Gastrocnemius medialis (tissue), 4 donors: ENCODE measurements around the gene ESAM. TPM values are rescaled to one million over a fixed set of nuclear protein-coding genes. Genes with fewer than 3 reads are reported as not detected.
A peak's percentile ranks its signal among the peaks of the same experiment; 100 is the strongest.

Experiments used
- ATAC-seq, 2 donors: fragments of 150-250 bp; one replicate each; pipeline ENCODE4 v1.9.1; 2016
- DNase-seq, 2 donors: peaks; one replicate each; pipeline ENCODE4 v3.0.0-alpha.2; 2019
- H3K27ac ChIP-seq, 4 donors: fragments of 200-600 bp; sonication (generic); 1 replicate in 1 of 4; 2 replicates in 3 of 4; pipeline ENCODE4 v1.5.1; 2016 to 2018; ENCODE audit warnings: mild to moderate bottlenecking in 2 of 4, moderate library complexity in 1 of 4
- H3K27me3 ChIP-seq, 3 donors: fragments of 200-600 bp; sonication (generic) in 2 of 3; 1 replicate in 1 of 3; 2 replicates in 2 of 3; pipeline versions ENCODE4 v1.5.1 to v1.6.0; 2016 to 2019; ENCODE audit warnings: mild to moderate bottlenecking in 1 of 3, moderate library complexity in 1 of 3
- H3K36me3 ChIP-seq, 2 donors: fragments of 200-600 bp; sonication (generic) in 1 of 2; one replicate each; pipeline ENCODE4 v1.5.1; 2017 to 2018
- H3K4me1 ChIP-seq, 2 donors: fragments of 200-600 bp; sonication (generic) in 1 of 2; one replicate each; pipeline ENCODE4 v1.5.1; 2016 to 2017; ENCODE audit warnings: mild to moderate bottlenecking in 2 of 2
- H3K4me3 ChIP-seq, 4 donors: fragments of 200-600 bp; sonication (generic) in 3 of 4; 1 replicate in 1 of 4; 2 replicates in 3 of 4; pipeline ENCODE4 v1.5.1; 2016 to 2019; ENCODE audit warnings: mild to moderate bottlenecking in 2 of 4
- H3K9me3 ChIP-seq, 3 donors: fragments of 200-600 bp; sonication (generic) in 2 of 3; 1 replicate in 1 of 3; 2 replicates in 2 of 3; pipeline ENCODE4 v1.5.1; 2016 to 2019
- POLR2A ChIP-seq, 2 donors: fragments of 450-650 bp; IDR thresholded peaks; one replicate each; pipeline ENCODE4 v1.6.1; 2017; ENCODE audit warnings: antibody characterized with exemption in 2 of 2, mild to moderate bottlenecking in 2 of 2, moderate library complexity in 2 of 2
- in situ Hi-C, 4 donors: fragments of 200-750 bp; cut with MboI; loops; one replicate each; pipeline versions ENCODE4 v1.15.0 to v1.8.0; 2017; ENCODE audit warnings: low sequenced_read_pairs in 4 of 4
- intact Hi-C: fragments of 100-400 bp; cut with DNase I; formaldehyde crosslinking; loops from one replicate; pipeline ENCODE4 v1.15.1; 2023; ENCODE audit warnings: low total_unique reads
- total RNA-seq, 4 donors: library from RNA; depleted of rRNA; stranded (reverse); fragments of >200 nt; gene quantifications; one replicate each; pipeline versions ENCODE4 v1.1.0 to v1.2.3, GENCODE V29; 2016
- TF ChIP-seq, protein P1 (sequence below), 5 experiments: fragments of 450-650 bp in 3 of 5; fragments of 200-600 bp in 2 of 5; sonication (generic) in 2 of 5; IDR thresholded peaks in 4 of 5; conservative IDR thresholded peaks in 1 of 5; 1 replicate in 4 of 5; 2 replicates in 1 of 5; pipeline ENCODE4 v1.5.1; 2016 to 2019; ENCODE audit warnings: antibody characterized with exemption in 5 of 5, mild to moderate bottlenecking in 3 of 5, moderate library complexity in 3 of 5

The ESAM gene
- total RNA-seq, 4 donors from 2014 or later: 20.0 to 30.1 (median 27.5) TPM

DNA sequence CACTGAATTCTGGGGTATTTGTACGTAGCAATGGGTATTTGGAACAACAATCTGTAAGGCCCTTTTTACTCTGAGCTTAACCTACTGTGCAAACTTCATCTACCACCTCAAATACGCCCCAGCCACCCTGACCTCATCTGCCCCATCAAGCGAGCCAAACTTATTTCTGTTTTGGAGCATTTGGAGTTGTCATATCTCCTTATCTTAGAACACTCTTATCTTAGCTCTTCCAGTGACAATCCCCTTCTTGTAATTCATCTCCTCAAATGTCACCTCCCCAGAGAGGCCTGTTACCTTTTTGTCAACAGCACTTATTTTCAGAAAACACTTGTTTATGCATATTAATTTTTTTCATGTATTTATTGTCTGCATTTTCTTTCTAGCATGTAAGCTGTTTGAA is 42.8 kb upstream of the ESAM start:
- H3K4me1 ChIP-seq: peaks cover 7 to 8% of the 10 kb centered on the region in 2 donors
- no peak for DNase-seq
- H3K9me3 ChIP-seq: no peaks in the 10 kb centered on the region
- intact Hi-C loops (loop anchor here (5.0 kb wide), 3 partner anchors 43 to 183 kb away; partner anchors contain the start of genes CCDC15, ESAM and TBRG1), in situ Hi-C loops (no loop called here)
- H3K27me3 ChIP-seq: no peaks in the 10 kb centered on the region
- H3K4me3 ChIP-seq: no peak overlapping the region
- no peak overlapping the region for H3K27ac ChIP-seq
- peaks cover 0 to 20% of the 10 kb centered on the region in 2 donors for H3K36me3 ChIP-seq
- no peak for TF ChIP-seq POLR2A (IDR thresholded peaks at IDR 0.05)
- TF ChIP-seq, protein P1, sequence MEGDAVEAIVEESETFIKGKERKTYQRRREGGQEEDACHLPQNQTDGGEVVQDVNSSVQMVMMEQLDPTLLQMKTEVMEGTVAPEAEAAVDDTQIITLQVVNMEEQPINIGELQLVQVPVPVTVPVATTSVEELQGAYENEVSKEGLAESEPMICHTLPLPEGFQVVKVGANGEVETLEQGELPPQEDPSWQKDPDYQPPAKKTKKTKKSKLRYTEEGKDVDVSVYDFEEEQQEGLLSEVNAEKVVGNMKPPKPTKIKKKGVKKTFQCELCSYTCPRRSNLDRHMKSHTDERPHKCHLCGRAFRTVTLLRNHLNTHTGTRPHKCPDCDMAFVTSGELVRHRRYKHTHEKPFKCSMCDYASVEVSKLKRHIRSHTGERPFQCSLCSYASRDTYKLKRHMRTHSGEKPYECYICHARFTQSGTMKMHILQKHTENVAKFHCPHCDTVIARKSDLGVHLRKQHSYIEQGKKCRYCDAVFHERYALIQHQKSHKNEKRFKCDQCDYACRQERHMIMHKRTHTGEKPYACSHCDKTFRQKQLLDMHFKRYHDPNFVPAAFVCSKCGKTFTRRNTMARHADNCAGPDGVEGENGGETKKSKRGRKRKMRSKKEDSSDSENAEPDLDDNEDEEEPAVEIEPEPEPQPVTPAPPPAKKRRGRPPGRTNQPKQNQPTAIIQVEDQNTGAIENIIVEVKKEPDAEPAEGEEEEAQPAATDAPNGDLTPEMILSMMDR (IDR thresholded peaks at IDR 0.05 in 4 of 5, conservative IDR thresholded peaks at IDR 0.05 in 1 of 5): no peak
- no peak for ATAC-seq

DNA sequence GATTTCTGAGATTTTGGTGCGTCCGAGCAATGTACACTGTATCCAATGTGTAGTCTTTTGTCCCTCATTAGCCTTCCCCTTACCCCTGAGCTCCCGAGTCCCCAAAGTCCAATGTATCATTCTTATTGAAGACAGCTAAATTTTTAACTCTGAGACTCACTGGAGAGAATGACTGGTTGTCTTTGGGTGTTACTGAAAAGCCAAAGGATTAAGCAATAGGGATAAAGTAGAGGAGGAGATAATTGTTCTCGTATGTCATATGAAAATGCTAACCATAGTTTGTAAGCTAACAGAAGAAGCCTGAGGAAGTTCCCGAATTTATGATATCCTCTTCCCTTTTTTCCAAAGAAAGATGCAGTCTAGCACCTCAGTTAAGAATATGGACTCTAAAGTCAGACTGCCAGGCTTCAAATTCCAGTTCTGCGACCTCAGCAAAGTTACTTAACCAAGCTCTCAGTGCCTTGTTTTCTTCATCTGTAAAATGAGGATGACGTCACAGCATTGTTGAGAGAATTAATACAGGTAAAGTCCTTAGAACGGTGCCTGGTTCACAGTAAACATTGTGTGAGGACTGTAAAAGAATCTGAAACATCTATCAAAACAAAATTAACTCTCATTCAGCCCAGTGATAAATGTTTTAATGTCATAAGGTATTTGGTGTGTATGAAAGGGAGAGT is 39.7 kb upstream of the ESAM start:
- intact Hi-C loops: loop anchor here (2.0 to 5.0 kb wide), 4 partner anchors 35 to 179 kb away; partner anchors contain the start of genes CCDC15, ESAM and TBRG1
- H3K4me1 ChIP-seq: peaks cover 26 to 28% of the 10 kb centered on the region in 2 donors
- no peaks in the 10 kb centered on the region for H3K27me3 ChIP-seq
- TF ChIP-seq POLR2A (IDR thresholded peaks at IDR 0.05): no peak
- TF ChIP-seq, protein P1 (IDR thresholded peaks at IDR 0.05 in 4 of 5, conservative IDR thresholded peaks at IDR 0.05 in 1 of 5): no peak
- H3K4me3 ChIP-seq: peak overlapping the region in 1 of 4 donors; percentile 82
- H3K27ac ChIP-seq: no peak overlapping the region
- ATAC-seq (no peak), DNase-seq (no peak)
- peaks cover 0 to 10% of the 10 kb centered on the region in 2 donors for H3K36me3 ChIP-seq
- no peaks in the 10 kb centered on the region for H3K9me3 ChIP-seq
- in situ Hi-C loops: no loop called here

DNA sequence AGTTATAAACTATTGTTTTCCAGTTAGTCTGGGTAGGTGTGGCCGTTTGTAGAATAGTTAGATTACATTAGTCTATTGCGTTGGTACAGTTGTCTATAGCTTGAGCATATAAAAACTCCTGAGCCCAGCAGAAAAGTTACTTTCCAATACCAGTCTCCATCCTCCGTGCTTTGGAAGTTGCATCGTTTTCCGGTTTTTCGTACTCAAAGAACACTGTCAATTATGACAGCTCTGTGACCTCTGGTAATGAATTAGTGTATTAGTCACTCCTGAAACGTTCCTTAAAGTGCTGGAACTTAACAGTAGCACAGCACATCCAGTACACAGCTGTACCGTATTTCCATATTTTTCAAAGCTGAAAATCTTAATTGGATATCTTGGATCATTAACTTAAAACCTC is 38.9 kb upstream of the ESAM start:
- TF ChIP-seq, protein P1 (IDR thresholded peaks at IDR 0.05 in 4 of 5, conservative IDR thresholded peaks at IDR 0.05 in 1 of 5): no peak
- TF ChIP-seq POLR2A (IDR thresholded peaks at IDR 0.05): no peak
- H3K27ac ChIP-seq: peak overlapping the region; percentile 87 to 99 (median 94)
- peak; percentile 3 to 13 for ATAC-seq

DNA sequence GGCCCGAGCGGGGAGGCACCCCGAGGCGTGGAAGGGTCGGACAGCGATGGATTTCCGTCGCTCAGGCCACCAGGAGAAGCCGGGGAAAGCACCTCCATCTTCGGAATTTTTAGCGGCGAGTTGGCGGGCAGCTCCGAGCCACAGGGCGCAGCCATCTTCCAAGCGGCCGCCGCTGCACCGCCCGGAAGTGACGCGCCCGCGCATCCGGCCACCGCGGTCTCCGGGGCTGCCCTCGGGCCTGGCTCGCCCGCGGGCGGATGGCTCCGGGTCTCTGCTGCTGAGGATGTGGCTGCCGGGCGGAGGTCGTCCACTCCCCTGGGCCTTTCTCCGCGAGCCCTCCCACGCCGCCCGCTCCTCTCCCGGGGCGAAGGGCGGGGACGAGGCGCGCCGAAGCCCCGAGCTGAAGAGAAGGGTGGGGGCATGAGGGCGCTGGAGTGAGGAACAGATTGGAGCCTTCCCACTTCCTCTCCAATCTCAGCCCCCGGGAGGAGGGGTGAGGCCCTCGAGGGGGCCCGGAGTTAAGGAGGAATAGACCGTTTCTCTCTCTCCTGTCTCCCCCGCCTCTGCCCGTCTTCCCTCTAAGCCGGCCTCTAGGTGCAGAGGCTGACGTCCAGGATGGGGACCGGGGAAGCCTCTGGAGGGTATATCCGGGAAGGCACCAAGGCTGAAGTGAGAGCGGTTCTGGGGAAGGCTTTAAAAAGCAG is 38.3 kb upstream of the ESAM start, which contains the start of gene MSANTD2:
Gene MSANTD2 (minus strand): TSS at position 181 of the 704 bp plus-strand sequence. CDS start 26 bp downstream, at position 155.
- Histone ChIP-seq H3K27ac (peak within 1 kb of the TSS; percentile 87 to 99 (median 94)), H3K4me3 (peak within 1 kb of the TSS; percentile 58 to 91 (median 86)), H3K36me3 (peaks cover 0 to 2% of the 10 kb centered on the region in 2 donors), H3K9me3 (no peaks in the 10 kb centered on the region), H3K27me3 (no peaks in the 10 kb centered on the region), H3K4me1 (peaks cover 26 to 28% of the 10 kb centered on the region in 2 donors)
- in situ Hi-C loops (no loop called here), intact Hi-C loops (loop anchor here (2.0 to 5.0 kb wide), 4 partner anchors 36 to 178 kb away; partner anchors contain the start of genes CCDC15, ESAM and TBRG1)
- peak; percentile 94 for ATAC-seq
- DNase-seq: peak; percentile 55 to 60
- TF ChIP-seq, protein P1 (IDR thresholded peaks at IDR 0.05 in 4 of 5, conservative IDR thresholded peaks at IDR 0.05 in 1 of 5): no peak
- peak; percentile 76 to 79 for TF ChIP-seq POLR2A (IDR thresholded peaks at IDR 0.05)

More for the DNA sequence above, 38.9 kb upstream of the ESAM start:
- Histone ChIP-seq H3K9me3 (no peaks in the 10 kb centered on the region), H3K4me1 (peaks cover 26 to 28% of the 10 kb centered on the region in 2 donors), H3K27me3 (no peaks in the 10 kb centered on the region), H3K36me3 (peaks cover 0 to 9% of the 10 kb centered on the region in 2 donors), H3K4me3 (peak overlapping the region; percentile 58 to 91 (median 86))
- in situ Hi-C loops (no loop called here), intact Hi-C loops (loop anchor here (2.0 to 5.0 kb wide), 4 partner anchors 36 to 179 kb away; partner anchors contain the start of genes CCDC15, ESAM and TBRG1)
- no peak for DNase-seq
